Esophagus squamous epithelium (tissue), 4 donors: Measurements from ENCODE around the gene GPR18.

Source experiments
- POLR2A ChIP-seq, 4 donors: fragments of 450-650 bp; IDR thresholded peaks; one replicate each; pipeline ENCODE4 v1.6.1; 2017; ENCODE audit warnings: antibody characterized with exemption in 4 of 4, mild to moderate bottlenecking in 4 of 4, moderate library complexity in 3 of 4
- TF ChIP-seq, protein P1 (sequence below), 6 experiments: fragments of 450-650 bp in 4 of 6; fragments of 200-600 bp in 2 of 6; sonication (generic) in 2 of 6; IDR thresholded peaks; one replicate each; pipeline ENCODE4 v1.5.1; 2016 to 2019; ENCODE audit warnings: antibody characterized with exemption in 6 of 6, mild to moderate bottlenecking in 4 of 6, moderate library complexity in 4 of 6

DNA sequence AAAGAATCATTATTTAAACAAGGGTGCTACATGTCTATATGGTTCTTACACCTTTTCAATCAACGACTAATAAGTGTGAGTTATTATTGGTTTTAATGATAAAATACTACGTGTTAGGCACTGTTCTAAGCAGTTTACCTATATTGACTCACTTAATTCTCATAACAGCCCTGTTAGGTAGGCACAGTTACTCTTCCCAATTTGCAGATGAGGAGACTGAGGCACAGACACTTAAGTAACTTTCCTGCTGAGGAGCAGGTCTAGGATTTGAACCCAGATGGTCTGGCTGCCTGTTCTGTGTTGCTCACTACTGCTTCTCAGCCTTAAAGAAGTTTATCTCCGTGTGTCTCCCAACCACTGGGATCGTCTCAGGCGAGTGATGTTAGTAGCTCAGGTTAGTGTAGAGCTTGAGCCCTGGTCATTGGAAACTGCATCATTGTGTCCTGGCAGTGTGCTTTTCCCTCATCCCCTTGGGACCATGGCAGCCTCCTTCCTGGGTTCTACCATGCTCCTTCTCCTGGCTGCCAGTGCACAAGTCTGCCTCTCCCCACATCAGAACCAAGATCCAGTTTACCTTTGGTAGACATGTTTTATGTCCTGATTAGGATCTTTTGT, 46.7 kb downstream of the GPR18 start:
- no peak for TF ChIP-seq POLR2A (IDR thresholded peaks at IDR 0.05)
- TF ChIP-seq, protein P1, sequence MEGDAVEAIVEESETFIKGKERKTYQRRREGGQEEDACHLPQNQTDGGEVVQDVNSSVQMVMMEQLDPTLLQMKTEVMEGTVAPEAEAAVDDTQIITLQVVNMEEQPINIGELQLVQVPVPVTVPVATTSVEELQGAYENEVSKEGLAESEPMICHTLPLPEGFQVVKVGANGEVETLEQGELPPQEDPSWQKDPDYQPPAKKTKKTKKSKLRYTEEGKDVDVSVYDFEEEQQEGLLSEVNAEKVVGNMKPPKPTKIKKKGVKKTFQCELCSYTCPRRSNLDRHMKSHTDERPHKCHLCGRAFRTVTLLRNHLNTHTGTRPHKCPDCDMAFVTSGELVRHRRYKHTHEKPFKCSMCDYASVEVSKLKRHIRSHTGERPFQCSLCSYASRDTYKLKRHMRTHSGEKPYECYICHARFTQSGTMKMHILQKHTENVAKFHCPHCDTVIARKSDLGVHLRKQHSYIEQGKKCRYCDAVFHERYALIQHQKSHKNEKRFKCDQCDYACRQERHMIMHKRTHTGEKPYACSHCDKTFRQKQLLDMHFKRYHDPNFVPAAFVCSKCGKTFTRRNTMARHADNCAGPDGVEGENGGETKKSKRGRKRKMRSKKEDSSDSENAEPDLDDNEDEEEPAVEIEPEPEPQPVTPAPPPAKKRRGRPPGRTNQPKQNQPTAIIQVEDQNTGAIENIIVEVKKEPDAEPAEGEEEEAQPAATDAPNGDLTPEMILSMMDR (IDR thresholded peaks at IDR 0.05) = no peak
